Measurements from ENCODE around the gene TLR9. TPM values are rescaled to one million over a fixed set of nuclear protein-coding genes. Genes with fewer than 3 reads are reported as not detected.

TLR9 gene
- total and polyA plus RNA-seq, 9 of the 15 experiments (the other 6 are each of a cell fraction or from before 2014, with no cell fraction given) = not detected

DNA sequence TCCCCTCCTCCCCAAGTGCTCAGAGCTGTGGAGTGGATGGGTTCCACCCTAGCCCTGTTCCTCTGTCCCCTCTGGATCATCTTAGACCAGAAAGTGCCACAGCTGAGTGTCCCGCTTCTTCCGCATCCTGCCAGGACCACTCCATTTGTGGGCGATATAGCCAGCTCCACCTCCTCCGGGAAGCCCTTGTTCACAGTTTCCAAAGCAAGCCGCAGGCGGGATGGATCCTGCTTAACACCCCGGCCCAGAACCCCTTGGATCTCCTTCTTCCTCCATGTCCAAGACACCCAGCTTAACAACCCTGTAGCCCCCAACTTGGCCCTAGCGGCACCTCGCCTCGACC, 28.0 kb downstream of the TLR9 start (continued):
- TF ChIP-seq, protein P1, sequence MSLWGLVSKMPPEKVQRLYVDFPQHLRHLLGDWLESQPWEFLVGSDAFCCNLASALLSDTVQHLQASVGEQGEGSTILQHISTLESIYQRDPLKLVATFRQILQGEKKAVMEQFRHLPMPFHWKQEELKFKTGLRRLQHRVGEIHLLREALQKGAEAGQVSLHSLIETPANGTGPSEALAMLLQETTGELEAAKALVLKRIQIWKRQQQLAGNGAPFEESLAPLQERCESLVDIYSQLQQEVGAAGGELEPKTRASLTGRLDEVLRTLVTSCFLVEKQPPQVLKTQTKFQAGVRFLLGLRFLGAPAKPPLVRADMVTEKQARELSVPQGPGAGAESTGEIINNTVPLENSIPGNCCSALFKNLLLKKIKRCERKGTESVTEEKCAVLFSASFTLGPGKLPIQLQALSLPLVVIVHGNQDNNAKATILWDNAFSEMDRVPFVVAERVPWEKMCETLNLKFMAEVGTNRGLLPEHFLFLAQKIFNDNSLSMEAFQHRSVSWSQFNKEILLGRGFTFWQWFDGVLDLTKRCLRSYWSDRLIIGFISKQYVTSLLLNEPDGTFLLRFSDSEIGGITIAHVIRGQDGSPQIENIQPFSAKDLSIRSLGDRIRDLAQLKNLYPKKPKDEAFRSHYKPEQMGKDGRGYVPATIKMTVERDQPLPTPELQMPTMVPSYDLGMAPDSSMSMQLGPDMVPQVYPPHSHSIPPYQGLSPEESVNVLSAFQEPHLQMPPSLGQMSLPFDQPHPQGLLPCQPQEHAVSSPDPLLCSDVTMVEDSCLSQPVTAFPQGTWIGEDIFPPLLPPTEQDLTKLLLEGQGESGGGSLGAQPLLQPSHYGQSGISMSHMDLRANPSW (CRISPR knock-in tag; IDR thresholded peaks at IDR 0.05) = no peak
- TF ChIP-seq, protein P2, sequence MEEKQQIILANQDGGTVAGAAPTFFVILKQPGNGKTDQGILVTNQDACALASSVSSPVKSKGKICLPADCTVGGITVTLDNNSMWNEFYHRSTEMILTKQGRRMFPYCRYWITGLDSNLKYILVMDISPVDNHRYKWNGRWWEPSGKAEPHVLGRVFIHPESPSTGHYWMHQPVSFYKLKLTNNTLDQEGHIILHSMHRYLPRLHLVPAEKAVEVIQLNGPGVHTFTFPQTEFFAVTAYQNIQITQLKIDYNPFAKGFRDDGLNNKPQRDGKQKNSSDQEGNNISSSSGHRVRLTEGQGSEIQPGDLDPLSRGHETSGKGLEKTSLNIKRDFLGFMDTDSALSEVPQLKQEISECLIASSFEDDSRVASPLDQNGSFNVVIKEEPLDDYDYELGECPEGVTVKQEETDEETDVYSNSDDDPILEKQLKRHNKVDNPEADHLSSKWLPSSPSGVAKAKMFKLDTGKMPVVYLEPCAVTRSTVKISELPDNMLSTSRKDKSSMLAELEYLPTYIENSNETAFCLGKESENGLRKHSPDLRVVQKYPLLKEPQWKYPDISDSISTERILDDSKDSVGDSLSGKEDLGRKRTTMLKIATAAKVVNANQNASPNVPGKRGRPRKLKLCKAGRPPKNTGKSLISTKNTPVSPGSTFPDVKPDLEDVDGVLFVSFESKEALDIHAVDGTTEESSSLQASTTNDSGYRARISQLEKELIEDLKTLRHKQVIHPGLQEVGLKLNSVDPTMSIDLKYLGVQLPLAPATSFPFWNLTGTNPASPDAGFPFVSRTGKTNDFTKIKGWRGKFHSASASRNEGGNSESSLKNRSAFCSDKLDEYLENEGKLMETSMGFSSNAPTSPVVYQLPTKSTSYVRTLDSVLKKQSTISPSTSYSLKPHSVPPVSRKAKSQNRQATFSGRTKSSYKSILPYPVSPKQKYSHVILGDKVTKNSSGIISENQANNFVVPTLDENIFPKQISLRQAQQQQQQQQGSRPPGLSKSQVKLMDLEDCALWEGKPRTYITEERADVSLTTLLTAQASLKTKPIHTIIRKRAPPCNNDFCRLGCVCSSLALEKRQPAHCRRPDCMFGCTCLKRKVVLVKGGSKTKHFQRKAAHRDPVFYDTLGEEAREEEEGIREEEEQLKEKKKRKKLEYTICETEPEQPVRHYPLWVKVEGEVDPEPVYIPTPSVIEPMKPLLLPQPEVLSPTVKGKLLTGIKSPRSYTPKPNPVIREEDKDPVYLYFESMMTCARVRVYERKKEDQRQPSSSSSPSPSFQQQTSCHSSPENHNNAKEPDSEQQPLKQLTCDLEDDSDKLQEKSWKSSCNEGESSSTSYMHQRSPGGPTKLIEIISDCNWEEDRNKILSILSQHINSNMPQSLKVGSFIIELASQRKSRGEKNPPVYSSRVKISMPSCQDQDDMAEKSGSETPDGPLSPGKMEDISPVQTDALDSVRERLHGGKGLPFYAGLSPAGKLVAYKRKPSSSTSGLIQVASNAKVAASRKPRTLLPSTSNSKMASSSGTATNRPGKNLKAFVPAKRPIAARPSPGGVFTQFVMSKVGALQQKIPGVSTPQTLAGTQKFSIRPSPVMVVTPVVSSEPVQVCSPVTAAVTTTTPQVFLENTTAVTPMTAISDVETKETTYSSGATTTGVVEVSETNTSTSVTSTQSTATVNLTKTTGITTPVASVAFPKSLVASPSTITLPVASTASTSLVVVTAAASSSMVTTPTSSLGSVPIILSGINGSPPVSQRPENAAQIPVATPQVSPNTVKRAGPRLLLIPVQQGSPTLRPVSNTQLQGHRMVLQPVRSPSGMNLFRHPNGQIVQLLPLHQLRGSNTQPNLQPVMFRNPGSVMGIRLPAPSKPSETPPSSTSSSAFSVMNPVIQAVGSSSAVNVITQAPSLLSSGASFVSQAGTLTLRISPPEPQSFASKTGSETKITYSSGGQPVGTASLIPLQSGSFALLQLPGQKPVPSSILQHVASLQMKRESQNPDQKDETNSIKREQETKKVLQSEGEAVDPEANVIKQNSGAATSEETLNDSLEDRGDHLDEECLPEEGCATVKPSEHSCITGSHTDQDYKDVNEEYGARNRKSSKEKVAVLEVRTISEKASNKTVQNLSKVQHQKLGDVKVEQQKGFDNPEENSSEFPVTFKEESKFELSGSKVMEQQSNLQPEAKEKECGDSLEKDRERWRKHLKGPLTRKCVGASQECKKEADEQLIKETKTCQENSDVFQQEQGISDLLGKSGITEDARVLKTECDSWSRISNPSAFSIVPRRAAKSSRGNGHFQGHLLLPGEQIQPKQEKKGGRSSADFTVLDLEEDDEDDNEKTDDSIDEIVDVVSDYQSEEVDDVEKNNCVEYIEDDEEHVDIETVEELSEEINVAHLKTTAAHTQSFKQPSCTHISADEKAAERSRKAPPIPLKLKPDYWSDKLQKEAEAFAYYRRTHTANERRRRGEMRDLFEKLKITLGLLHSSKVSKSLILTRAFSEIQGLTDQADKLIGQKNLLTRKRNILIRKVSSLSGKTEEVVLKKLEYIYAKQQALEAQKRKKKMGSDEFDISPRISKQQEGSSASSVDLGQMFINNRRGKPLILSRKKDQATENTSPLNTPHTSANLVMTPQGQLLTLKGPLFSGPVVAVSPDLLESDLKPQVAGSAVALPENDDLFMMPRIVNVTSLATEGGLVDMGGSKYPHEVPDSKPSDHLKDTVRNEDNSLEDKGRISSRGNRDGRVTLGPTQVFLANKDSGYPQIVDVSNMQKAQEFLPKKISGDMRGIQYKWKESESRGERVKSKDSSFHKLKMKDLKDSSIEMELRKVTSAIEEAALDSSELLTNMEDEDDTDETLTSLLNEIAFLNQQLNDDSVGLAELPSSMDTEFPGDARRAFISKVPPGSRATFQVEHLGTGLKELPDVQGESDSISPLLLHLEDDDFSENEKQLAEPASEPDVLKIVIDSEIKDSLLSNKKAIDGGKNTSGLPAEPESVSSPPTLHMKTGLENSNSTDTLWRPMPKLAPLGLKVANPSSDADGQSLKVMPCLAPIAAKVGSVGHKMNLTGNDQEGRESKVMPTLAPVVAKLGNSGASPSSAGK (IDR thresholded peaks at IDR 0.05) = 0 out of 2 replicates have a peak, but pooled peaks have one; percentile 66

Data from K562 (cell line).